ENCODE results near the gene SYT15. TPM values are rescaled to one million over a fixed set of nuclear protein-coding genes. Genes with fewer than 3 reads are reported as not detected.
A peak's percentile ranks its signal among the peaks of the same experiment; 100 is the strongest.

SYT15 gene
- total RNA-seq, 1 donor from 2014 or later: 0.65 TPM

DNA sequence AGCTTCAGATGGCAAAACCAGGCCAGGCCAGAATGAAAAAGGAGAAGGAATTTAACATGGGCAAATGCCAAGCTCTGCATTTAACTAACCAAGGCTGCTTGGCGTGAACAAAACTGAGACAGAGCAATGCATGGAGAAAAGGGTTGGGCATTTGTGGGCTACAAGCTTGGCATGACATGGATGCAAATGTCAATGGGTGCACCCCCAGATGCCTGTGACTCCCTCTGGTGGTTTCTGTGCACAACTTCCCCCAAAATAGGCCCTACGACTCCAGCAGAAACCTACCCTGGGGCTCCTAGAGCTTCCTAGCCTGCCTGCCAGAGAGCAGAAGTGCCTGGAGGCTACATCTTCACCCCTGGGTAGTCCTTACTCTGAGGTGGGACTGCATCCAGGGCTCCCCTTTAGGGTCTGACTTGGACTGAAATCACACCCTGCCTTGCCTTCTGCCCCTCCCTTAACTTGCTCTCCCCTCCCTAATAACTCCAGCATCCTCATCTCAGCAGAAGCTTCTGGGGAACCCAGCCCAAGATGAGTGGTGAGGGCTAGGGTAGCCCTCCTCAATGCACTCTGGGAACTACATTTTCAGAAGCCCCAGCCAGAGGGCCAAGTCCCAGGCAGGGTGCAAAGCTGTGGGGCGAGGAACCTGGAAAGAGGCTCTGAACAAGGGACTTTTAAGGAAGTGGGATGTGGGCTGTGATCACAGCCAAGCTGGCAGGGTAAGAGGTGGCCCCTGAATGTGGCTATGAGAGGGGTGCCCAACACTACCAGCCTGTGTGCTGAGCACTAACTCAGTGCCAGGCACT is 33.7 kb upstream of the SYT15 start:
- ATAC-seq (peak; percentile 6), DNase-seq (ENCODE audit: low spot score) (peak; percentile 50)

DNA sequence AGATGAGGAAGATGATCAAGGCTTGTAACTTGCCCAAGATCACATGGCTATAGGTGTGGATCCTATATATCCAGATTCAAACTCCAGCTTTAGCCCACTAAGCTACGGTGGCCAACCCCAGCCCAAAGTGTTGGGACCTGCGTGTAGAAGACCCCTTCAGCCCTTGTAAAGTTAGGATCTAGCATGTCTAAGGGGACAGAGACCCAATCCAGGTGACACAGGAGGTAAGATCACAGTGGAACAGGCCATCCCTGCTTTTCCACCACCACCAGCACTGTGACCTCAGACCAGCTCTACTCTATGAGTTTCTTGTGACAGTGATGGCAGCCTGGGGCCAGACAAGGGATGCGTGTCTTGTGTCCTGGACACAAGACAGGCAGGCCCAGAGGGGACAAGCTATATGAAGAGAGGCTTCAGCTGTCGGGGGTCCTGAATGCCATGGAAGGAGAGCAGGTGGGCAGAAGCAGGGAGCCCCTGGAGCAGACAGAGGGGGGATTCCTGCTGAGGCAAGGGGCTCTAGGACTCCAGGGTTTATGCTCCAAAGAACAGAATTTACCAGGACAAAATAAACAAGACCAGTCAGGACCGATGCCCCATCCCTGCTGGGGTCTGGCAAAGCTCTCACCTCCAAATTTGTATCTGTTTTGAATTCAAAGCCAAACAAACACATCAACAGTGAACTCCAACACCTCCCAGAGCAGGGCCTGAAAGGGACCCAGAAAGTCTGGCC is 32.9 kb upstream of the SYT15 start:
- peak; percentile 47 for DNase-seq (ENCODE audit: low spot score)
- ATAC-seq: no peak

DNA sequence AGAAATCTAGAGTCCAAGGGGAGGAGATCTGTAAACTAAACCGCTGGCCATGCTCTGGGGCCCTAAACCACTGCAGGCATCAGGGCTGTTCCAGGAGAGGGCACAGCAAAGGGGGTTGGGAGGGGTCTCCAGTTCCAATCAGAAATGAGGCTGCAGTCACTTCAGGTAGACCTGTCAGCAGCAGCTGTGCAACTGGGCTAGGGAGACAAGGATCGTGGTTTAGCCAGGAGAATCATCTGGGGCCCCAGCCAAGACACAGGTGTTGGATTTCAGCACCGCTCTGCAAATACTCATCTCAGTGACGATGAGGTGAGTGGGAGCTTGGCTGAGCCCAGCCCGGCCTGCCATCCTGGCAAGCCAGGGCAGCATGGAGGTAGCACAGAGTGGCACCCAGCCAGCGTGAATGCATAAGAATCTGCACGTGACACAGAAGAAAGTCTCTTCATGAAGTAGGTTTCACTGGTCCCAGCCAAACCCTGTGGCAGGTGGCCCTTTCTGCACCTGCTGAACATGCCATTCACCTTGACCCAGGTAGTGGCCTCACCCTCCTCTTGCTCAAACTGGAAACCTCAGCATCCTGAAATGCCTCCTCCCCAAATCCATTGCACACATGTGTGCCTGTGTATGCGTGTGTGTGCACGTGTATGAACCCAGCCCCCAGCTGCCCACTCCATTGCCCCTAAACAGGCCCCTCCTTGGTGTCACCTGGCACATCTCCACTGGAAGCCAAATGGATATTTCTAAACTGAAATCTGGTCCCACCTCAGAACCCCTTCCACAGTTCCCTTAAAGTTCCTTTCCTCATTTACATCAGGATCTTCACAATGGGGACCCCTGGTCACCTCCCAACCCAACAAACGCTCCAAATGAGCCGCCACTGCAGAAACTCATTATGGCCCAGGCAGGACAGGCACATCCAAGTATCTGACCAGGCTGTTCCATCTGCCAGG is 32.1 kb upstream of the SYT15 start:
- DNase-seq (ENCODE audit: low spot score): peak; percentile 53

DNA sequence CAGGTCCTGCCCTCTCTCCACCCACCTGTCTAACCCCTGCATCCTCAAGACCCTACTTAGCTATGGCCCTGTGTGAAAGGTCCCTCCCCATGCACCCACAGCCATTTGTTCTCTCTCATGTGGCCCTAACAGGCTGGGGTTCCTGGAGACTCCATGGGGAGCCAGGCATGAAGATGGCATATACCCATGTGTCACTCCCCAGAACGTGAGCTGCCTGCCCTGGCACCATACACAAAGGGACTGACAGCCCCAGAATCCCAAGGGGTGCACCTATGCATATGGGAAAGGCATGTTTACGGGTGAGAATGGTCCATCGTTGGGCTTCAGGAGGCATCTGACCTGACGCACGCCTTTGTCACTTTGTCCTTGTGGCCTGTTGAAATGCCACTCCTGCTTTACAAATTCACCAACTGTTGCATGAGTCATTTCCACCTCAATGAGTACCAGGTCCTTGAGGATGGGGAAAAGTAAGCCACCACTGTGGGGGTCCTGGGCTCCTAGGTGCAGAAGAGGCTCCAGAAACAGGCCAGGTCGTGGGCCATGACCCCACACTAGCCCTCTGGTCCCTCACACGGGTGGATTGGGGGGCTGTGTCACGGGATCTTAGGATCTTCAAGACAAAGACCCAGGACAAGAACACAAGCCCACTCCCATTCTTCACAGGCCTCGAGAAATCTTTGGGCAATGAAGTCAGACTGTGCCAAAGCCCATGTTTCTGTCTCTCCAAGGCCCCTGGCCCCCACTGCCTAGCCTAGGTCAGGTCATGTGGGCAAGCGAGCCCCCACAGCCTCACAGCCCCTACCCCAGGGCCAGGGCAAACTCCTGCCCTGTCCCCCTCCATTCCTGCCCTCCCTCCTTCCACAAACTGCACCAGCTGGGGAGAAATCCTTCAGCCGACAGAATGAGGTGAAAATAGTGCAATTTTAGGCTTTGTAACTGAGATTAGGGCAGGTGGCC is 31.1 kb upstream of the SYT15 start:
- ATAC-seq (no peak), DNase-seq (ENCODE audit: low spot score) (peak; percentile 47)

More for the DNA sequence above, 32.1 kb upstream of the SYT15 start:
- ATAC-seq: peak; percentile 13

DNA sequence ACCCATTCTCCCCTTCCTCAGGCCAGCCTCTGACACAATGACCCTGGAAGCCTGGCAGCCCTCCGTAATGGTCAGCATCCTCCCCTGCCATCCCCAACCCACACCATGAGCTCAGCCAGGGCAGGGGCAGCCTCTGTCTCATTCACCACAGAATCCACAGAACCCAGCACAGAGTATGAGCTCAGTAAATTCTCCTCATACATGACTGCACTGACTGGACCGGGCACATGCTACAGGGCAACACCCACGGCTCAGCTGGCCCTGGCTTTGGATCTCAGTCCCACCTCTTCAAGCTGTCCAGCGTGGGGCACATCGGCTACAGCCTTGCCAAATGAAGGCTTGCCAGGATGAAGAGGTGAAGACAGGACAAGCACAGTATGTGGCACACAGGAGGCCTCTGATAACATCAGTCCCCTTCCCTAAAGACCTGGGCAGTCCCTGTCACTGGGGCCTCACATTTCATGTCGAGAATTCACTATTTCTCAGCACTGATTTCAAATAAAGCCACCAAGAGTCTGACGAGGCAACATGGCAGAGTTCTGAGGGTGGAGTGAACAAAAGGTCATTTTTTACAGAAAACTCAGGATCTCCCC is 30.3 kb upstream of the SYT15 start:
- ATAC-seq (no peak), DNase-seq (ENCODE audit: low spot score) (peak; percentile 47)

DNA sequence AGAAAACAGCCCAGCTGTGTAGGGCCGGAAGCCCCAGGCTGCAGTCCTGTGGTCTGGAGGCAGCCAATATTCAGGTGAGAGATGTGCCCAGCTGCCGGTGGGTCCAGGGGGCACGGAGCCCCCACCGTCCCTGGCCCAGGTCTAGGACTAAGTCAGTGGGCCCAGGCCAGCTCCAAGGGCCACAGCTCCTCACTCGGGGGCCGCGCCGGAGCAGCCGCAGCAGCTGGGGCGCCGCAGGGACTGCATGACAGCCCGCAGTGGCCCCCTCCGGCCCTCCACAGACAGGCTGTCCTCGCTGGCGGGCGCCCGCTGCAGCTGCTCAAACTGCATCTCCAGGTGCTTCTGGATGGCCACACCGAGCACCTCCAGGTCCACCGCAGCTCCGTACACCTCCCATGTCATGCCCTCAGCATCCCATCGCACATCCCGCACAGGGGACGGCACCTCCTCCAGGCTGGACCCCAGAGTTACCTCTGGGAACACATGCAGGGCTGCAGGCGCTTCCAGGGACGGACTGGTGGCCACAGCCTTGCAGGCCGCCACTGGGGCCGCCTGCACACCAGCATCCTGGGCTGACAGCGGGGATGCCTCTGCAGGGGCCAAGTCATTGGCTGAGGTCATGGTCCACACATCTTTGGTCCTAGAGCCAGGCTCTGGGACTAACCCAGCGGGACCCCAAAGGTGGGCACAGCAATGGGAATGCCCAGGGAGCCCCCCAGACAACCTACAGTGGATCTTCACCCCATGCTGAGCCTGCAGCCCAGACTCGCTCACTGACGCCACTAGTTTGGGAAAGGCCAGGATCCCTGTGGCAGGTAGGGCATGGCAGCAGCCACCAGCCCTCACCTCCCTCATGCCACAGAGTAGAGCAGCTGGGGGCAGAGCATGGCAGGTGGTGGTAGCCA is 29.5 kb upstream of the SYT15 start:
- ATAC-seq (no peak), DNase-seq (ENCODE audit: low spot score) (peak; percentile 54)

DNA sequence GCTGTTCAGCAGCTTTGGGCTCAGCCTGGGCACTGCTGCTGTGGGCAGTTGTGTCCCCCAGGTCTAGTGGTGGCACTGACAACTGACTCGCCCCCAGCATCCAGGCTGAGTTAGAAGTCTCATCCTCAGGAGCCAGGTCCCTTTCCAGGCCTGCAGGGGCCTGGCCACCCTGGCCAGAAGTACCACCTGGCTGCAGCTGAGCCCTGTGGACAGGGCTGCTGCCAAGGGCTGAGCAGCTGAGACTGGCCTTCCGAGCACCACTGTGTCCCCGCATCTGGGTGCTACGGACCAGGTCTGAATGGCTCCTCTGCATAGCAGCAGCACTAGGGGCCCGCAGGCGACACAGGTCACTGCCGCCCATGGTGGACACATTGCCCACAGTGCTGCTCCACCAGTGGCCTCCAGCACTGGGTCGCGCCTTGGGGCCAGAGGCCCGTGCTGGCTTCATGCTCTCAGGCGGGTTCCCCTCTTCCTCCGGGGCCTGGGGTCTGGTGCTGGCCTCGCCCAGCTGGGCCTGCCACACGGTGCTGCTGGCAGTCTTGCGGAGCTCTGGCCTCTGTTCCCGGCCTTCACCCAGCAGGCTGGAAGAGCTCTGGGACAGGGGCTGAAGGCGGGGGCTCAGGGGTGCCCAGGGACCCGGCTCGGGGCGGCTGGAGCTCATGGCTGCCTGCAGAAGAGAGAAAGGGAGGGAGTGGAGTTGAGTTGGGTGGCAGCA is 28.7 kb upstream of the SYT15 start:
- ATAC-seq (no peak), DNase-seq (ENCODE audit: low spot score) (peak; percentile 53)

DNA sequence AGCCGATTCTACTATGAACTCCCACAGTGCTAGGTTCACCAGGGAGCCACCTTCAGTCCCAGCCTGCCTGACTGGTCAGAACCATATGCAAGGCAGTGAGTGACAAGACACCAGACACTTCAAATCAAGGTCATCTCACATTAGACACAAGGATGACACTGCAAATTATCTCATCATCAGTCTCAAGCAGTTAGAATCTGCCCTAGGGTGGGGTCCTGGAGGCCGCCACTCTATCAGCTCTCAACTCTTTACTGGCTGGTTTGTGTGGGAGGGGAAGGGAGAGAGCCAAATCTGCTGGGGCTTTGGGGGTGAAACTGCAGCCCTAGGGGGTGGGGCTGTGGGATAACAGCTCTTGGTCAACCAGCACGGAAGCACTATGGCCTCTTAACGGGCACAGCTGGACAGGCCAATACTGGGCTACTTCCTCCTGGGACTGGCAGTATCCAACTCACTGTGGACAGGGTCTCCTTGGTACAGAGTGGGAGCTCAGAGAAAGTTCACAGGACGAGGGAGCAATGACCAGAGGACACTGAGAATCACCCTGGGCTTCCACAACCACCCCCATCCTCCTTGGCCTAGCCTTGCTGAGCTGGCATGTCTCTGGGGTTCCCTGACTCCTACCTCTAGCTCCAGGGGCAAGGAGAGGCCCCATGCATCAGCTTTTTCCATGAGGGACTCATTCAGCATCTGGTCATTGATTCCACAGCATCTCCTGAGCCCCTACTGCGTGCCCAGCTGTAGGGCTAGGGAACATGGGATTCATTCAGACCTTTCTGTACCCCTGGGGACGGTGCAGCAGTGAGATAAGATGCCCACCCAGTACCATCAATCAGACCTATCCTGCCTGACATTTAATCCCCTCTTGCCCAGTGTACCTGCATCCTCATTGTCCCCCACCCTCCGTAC is 27.9 kb upstream of the SYT15 start:
- DNase-seq (ENCODE audit: low spot score): peak; percentile 45
- no peak for ATAC-seq

DNA sequence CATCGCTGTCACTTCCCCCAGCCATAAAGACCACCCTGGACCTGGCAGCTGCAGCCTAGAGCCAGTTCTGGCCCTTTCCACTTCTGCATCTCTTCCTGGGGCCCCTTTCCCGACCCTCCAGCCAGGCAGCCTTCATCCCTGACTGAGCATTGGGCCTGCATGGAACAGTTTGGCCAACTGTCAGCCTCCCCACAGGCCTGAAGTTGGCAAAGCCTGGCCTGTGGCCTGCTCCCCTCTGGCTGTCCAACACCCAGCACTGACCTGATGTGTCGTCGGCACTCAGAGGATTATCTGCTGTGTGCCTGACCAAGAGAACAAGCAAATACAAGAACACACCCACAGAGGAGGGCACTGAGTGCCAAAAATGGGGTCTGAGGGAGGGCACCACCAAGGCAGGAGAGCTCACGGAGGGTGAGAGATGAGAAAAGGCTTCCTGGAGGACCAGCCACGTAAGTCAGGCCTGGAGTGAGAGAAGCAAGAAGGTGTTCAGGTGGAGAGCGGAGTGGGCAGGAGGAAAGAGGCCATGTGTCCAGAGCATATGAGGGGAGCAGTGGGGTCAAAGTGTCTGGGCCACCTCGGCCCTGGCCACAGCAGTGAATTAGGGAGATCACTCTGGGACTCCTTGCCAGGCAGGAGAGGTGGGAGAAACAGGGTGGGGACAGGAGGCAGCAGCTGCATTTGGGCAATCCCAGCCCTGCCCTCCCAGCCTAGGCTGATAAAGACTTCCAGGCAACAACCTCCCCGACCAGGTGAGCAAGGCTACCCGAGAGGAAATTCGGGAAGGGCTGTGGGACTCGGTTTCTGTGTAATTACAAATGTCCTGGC is 27.0 kb upstream of the SYT15 start:
- ATAC-seq: no peak
- DNase-seq (ENCODE audit: low spot score): peak; percentile 49

DNA sequence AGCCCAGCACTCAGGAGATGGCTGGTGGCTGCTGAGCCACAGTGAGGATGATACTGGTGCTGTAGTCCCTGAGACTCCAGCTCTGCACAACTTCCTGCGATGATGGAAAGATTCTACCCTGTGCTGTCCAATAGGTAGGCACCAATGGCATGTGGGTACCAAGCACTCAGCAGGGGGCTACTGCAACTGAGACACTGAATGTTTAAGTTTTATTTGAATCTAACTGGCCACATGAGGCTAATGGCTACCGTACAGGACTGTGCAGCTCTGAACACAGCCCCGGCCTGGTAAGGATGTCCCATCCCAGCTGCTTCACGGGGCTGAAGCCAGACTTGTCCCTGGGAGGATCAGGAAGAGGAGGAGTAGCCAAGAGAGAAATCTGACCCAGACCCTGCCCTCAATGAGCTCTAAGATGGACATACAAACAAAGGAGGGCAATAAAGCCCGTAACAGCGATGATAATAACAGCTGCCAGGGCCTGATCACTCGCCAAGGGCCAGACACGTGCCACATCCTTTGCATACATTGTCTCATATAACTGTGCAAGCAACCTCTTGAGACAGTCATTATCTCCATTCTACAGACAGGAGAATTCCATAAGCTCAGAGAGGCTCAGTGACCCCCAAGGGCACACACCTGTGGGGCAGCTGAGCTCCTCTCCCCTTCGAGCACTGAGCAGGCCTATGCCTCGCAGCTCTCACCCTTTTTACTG is 26.2 kb upstream of the SYT15 start:
- no peak for DNase-seq (ENCODE audit: low spot score)
- no peak for ATAC-seq

DNA sequence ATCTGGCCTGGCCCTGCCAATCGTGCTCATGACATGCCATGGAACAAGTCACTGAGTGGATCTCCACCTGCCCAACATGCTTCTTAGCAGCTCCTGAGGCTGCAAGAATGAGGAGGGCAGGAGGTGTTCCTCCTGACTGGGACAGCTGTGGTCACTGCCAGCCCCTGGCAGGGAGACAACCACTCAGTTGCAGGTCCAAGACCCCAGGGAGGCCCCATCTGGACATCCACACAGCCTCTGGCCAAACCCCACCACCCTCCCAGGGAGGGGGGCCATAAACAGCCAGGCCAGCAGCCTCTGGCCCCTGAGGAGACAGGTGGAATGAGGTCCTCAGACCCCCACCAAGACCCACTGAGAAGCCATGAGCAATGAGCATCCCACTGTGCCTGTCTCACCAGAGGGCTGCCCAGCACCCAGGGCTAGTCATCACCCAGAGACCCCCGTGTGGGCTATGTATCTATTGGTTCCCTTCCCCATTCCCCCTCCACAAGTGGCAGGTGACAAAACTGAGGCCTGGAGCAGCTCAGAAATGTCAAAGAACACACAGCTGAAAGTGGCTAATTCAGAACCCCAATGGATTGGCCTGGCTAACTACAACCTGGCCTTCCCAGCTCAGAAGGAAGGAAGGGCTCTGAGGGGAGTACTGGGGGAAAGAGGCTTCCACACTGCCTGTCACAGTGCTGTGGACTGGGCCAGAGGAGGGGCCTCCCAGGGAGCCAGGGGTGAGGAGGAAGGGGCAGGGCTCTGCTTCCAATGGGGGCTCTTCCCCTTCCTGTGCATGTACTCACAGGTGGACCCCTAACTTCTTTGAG is 25.5 kb upstream of the SYT15 start:
- DNase-seq (ENCODE audit: low spot score) (peak; percentile 49), ATAC-seq (no peak)

DNA sequence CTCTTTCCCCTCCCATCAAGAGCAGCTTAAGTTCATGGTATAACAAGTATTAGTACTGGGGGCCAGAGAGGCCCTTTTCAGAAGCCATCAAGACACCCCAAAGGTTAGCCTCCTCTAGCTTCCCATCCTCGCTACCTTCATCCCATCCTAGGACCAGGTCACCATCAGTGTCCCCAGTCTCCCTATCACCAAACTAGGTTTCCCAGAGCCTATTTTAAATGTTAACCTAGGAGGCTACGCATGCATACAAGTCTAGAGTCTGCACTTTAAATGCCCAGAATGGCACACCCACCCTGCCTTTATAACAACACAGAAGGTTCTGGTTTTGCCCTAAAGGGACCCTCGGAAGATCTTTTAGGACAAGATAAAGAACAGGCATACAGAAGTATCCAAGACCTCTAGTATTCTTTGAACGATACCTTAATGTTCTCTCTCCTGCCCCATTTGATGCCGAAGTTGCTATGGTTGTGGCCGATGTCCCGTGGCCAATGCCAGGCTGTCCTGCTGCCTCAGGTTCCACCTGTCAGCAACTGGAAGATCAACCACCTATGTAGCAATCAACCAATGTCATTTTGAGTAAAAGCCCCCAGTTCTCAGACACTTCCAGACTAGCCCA is 24.7 kb upstream of the SYT15 start:
- DNase-seq (ENCODE audit: low spot score) (no peak), ATAC-seq (no peak)

DNA sequence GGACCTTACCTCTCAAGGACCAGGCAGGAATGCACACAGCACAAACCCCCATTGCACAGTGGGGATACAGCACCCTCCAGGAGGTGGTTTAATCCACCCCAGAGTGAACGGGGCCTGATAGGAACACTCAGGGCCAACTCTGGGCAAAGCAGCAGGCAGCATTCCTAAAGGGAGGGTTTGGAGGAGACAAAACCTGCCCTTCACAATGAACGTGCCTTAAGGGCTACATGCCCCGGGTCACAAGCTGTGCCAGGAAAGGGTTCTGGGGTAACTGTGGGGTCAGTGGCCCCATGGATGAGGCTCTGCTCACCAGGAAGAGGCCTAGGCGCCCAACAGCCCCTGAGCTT is 23.6 kb upstream of the SYT15 start:
- no peak for ATAC-seq
- peak; percentile 50 for DNase-seq (ENCODE audit: low spot score)

Data from left lobe of liver (tissue), 2 donors.